Measurements from ENCODE around the gene ZNF776. TPM values are rescaled to one million over a fixed set of nuclear protein-coding genes. Genes with fewer than 3 reads are reported as not detected.
"Not testable (repeated sequence)": the region's sequence is repeated elsewhere in the genome, so short reads cannot be mapped to it uniquely, and the experiment has no call there.

ZNF776 gene
- total RNA-seq: 10 to 100 TPM in 1 of 2 donors, 1 to 10 TPM in 1; 5.7 to 13.1 TPM

GRCh38 chr19:57746580-57747471, at the start of gene ZNF776:
TSS of gene ZNF776 (plus strand) at chr19:57746815. CDS start at chr19:57747059, 244 bp downstream.
- Mint-ChIP-seq H3K27me3 (no peaks in the 10 kb centered on the region), H3K4me3 (peak within 1 kb of the TSS; percentile 98), H3K27ac (peak within 1 kb of the TSS; percentile 91 to 96), H3K9me3 (peaks cover 22% of the 10 kb centered on the region), H3K4me1 (ENCODE audit: low read depth in 2 of 2) (peaks cover 20 to 31% of the 10 kb centered on the region in 2 donors), H3K36me3 (peaks cover 54% of the 10 kb centered on the region)
- ATAC-seq (peak; percentile 100), DNase-seq (ENCODE audit: low spot score) (peak; percentile 84)

DNA sequence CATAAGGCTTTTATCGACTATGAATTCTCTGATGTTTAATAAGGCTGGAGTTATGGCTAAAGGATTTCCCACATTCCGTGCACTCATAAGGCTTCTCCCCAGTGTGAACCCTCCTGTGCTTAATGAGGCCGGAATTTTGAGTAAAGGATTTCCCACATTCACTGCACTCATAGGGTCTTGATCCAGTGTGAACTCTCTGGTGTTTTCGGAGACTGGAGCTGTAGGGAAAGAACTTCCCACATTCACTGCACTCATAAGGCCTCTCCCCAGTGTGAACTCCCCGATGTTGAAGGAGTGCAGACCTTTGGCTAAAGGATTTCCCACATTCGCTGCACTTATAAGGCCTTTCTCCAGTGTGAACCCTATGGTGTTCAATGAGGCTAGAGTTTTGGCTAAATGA, 45.0 kb upstream of the ZNF776 start:
- peaks cover 0 to 4% of the 10 kb centered on the region in 2 donors for H3K4me1 Mint-ChIP-seq (ENCODE audit: low read depth in 2 of 2)
- peaks cover 33% of the 10 kb centered on the region for H3K9me3 Mint-ChIP-seq
- DNase-seq (ENCODE audit: low spot score): no peak
- peaks cover 70% of the 10 kb centered on the region for H3K36me3 Mint-ChIP-seq
- no peak overlapping the region for H3K4me3 Mint-ChIP-seq
- H3K27ac Mint-ChIP-seq: no peak overlapping the region
- no peaks in the 10 kb centered on the region for H3K27me3 Mint-ChIP-seq
- ATAC-seq: no peak

DNA sequence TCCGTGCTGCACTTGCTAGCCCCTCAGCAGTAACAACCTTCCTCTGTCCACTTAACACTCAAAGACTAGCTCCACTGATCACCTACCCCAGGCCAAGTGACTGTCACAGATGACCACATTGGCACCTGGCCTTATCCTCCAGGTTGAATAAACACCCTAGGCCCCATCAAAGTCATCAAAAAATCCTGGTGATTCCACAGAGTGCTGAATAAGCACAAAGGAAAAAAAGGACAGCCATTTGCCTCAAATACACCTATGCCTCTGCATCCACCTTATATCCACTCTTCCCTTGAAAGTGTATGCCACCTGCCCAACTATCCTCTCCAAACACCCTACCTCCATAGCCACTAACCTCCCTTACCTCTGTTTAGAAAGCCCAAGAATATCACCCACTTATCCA, 40.3 kb upstream of the ZNF776 start:
- no peak overlapping the region for H3K4me3 Mint-ChIP-seq
- no peak for DNase-seq (ENCODE audit: low spot score)
- H3K9me3 Mint-ChIP-seq: peaks cover 33% of the 10 kb centered on the region
- peaks cover 59% of the 10 kb centered on the region for H3K36me3 Mint-ChIP-seq
- no peak overlapping the region for H3K27ac Mint-ChIP-seq
- no peak for ATAC-seq
- peaks cover 0 to 16% of the 10 kb centered on the region in 2 donors for H3K4me1 Mint-ChIP-seq (ENCODE audit: low read depth in 2 of 2)
- H3K27me3 Mint-ChIP-seq: peaks cover 0 to 2% of the 10 kb centered on the region in 2 donors

- Mint-ChIP-seq H3K4me3 (peak within 1 kb of the TSS; percentile 80), H3K4me1 (ENCODE audit: low read depth in 2 of 2) (peaks cover 0 to 16% of the 10 kb centered on the region in 2 donors), H3K27me3 (peaks cover 0 to 2% of the 10 kb centered on the region in 2 donors), H3K9me3 (peaks cover 22% of the 10 kb centered on the region), H3K27ac (peak within 1 kb of the TSS; percentile 26 to 64), H3K36me3 (peaks cover 52% of the 10 kb centered on the region)
- no peak for DNase-seq (ENCODE audit: low spot score)
- ATAC-seq: peak in 1 of 2 donors; percentile 67
These were observed 37.8 kb upstream of the ZNF776 start, which contains the start of gene ZNF154 for GRCh38 chr19:57708641-57709361. TSS of gene ZNF154 (minus strand) at chr19:57709204. CDS start at chr19:57708971, 233 bp downstream.

DNA sequence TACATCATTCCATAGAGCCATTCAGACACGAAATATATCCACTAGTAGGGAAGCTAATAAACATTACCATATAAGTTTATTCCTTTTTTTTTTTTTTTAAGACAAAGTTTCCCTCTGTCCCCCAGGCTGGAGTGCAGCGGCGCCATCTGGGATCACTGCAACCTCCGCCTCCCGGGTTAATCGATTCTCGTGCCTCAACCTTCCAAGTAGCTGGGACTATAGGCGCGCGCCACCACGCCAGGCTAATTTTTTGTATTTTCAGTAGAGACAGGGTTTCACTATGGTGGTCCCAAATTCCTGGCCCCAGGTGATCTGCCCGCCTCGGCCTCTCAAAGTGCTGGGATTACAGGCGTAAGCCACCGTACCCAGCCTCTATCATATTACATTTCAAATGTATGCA, 37.0 kb upstream of the ZNF776 start:
- H3K4me3 Mint-ChIP-seq: no peak overlapping the region
- H3K9me3 Mint-ChIP-seq: peaks cover 18% of the 10 kb centered on the region
- peaks cover 52% of the 10 kb centered on the region for H3K36me3 Mint-ChIP-seq
- peaks cover 0 to 2% of the 10 kb centered on the region in 2 donors for H3K27me3 Mint-ChIP-seq
- peak overlapping the region in 1 of 2 donors; percentile 64 for H3K27ac Mint-ChIP-seq
- peaks cover 0 to 16% of the 10 kb centered on the region in 2 donors for H3K4me1 Mint-ChIP-seq (ENCODE audit: low read depth in 2 of 2)
- DNase-seq (ENCODE audit: low spot score) (no peak), ATAC-seq (no peak)

DNA sequence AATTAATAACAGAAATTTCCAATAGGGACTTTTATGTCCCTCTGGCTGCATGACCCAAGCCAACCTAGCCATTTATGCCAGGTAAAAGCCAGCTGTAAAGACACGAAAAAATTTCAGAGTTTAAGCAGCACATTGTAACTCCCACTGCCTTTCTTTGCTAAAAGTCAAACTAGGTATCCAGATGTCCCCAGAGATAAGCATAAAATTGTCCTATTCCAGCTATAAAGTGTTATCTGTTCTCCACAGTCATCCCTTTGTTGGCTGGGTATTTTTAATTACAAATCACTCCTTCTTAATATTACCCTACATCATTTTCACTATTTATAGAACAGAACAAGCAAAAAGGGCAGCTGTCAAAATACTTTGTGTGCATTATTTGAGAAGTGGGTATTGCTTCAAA, 34.4 kb upstream of the ZNF776 start:
- Mint-ChIP-seq H3K4me3 (no peak overlapping the region), H3K27ac (no peak overlapping the region), H3K4me1 (ENCODE audit: low read depth in 2 of 2) (peaks cover 0 to 11% of the 10 kb centered on the region in 2 donors), H3K36me3 (peaks cover 50% of the 10 kb centered on the region), H3K27me3 (peaks cover 0 to 2% of the 10 kb centered on the region in 2 donors), H3K9me3 (peaks cover 12% of the 10 kb centered on the region)
- no peak for DNase-seq (ENCODE audit: low spot score)
- no peak for ATAC-seq

DNA sequence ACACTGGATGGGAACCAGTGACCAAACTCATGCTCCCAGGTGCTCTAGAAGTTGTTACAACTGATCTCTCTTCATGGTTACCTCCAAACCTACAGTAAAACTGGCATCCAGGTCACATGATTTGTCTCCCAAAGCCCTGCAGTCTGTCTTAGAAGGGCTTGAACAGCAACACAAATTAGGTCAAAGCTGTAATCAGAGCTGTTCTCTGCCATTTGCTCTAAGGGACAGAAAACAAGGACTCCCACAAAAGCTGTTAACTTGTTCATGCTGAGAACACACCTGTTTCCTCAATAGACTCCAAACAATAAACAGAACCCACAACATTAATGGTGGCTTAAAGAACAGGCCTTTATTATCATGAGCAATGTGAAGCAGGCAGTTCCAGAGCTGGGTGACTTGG, 27.2 kb upstream of the ZNF776 start:
- Mint-ChIP-seq H3K36me3 (peaks cover 74% of the 10 kb centered on the region), H3K4me3 (no peak overlapping the region)

DNA sequence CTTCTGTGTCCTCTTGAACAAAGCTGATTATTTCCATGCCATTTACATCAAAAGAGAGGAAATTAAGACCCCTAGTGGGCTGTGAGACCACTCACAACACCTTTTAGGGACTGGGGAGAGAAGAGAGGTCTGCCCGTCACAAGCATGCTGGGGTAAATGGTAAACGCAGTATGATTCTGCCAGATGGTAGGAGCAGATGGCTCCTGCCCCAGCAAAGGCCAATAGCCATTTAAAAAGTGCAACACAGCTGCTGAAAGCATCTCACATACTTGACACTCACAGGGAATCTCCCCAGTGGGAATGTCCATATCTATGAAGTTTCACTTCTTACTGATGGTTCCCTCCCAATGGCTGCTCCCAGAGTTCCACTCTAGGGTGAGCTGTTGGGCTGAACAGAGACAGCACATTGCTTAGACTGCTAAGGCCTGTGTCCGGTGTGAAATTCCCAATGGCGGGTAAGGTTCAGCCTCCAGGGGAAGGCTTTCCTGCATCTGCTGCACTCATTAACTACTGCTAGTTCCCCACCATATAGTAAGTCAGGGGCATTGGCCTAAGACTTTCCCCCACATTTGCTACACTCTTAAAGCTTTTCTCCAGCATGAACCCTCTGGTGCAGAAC, 26.6 kb upstream of the ZNF776 start:
- peaks cover 2 to 4% of the 10 kb centered on the region in 2 donors for H3K4me1 Mint-ChIP-seq (ENCODE audit: low read depth in 2 of 2)
- peaks cover 76% of the 10 kb centered on the region for H3K36me3 Mint-ChIP-seq
- H3K27me3 Mint-ChIP-seq: no peaks in the 10 kb centered on the region
- DNase-seq (ENCODE audit: low spot score) (no peak), ATAC-seq (no peak)
- H3K27ac Mint-ChIP-seq: no peak overlapping the region
- H3K9me3 Mint-ChIP-seq: peaks cover 23% of the 10 kb centered on the region
- H3K4me3 Mint-ChIP-seq: no peak overlapping the region

More for the DNA sequence above, 27.2 kb upstream of the ZNF776 start:
- no peak for DNase-seq (ENCODE audit: low spot score)
- H3K27me3 Mint-ChIP-seq: no peaks in the 10 kb centered on the region
- no peak for ATAC-seq
- H3K27ac Mint-ChIP-seq: no peak overlapping the region
- H3K9me3 Mint-ChIP-seq: peaks cover 23% of the 10 kb centered on the region
- H3K4me1 Mint-ChIP-seq (ENCODE audit: low read depth in 2 of 2): peaks cover 0 to 4% of the 10 kb centered on the region in 2 donors

DNA sequence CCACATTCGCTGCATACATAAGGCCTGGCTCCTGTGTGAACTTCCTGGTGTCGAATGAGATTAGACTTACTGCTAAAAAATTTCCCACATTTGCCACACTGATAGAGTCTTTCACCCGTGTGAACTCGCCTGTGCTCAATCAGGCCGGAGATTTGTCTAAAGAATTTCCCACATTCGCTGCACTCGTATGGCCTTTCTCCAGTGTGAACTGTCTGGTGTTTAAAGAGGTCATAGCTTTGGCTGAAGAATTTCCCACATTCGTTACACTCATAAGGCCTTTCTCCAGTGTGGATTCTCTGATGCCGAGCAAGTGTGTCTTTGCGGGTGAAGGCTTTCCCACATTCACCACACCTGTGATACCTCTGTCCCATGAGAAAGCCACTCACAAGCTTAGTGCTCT, 25.7 kb upstream of the ZNF776 start:
- H3K9me3 Mint-ChIP-seq: peaks cover 23% of the 10 kb centered on the region
- no peak for ATAC-seq

DNA sequence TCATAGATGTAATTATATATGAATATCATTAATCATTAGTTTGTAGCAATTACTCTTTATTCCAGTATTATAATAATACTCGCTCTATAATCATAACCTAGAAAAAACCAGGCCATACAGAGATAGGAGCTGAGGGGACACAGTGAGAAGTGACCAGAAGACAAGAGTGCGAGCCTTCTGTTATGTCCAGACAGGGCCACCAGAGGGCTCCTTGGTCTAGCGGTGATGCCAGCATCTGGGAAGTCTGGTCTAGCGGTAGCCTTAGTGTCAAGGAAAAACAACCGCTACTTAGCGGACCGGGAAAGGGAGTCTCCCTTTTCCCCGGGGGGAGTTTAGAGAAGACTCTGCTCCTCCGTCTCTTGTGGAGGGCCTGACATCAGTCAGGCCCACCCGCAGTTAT, 8.3 kb upstream of the ZNF776 start:
- ATAC-seq; H3K36me3 Mint-ChIP-seq; H3K4me3 Mint-ChIP-seq; H3K27ac Mint-ChIP-seq; DNase-seq (ENCODE audit: low spot score); H3K4me1 Mint-ChIP-seq (ENCODE audit: low read depth in 2 of 2); H3K9me3 Mint-ChIP-seq: not testable (repeated sequence)
- peaks cover 7 to 16% of the 10 kb centered on the region in 2 donors for H3K27me3 Mint-ChIP-seq

More for the DNA sequence above, 25.7 kb upstream of the ZNF776 start:
- H3K4me3 Mint-ChIP-seq: no peak overlapping the region
- H3K27ac Mint-ChIP-seq: no peak overlapping the region
- no peaks in the 10 kb centered on the region for H3K27me3 Mint-ChIP-seq
- peaks cover 4 to 5% of the 10 kb centered on the region in 2 donors for H3K4me1 Mint-ChIP-seq (ENCODE audit: low read depth in 2 of 2)
- no peak for DNase-seq (ENCODE audit: low spot score)
- H3K36me3 Mint-ChIP-seq: peaks cover 73% of the 10 kb centered on the region

DNA sequence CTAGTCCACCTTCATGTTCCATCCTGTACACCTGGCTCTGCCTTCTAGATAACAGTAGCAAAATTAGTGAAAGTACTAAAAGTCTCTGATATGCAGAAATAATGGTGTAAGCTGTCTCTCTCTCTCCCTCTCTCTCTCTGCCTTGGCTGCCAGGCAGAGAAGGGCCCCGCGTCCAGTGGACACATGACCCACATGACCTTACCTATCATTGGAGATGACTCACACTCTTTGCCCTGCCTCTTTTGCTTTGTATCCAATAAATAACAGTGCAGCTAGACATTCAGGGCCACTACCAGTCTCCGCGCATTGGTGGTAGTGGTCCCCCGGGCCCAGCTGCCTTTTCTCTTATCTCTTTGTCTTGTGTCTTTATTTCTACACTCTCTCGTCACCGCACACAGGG, 7.8 kb upstream of the ZNF776 start:
- DNase-seq (ENCODE audit: low spot score); H3K4me1 Mint-ChIP-seq (ENCODE audit: low read depth in 2 of 2); H3K27ac Mint-ChIP-seq; ATAC-seq; H3K36me3 Mint-ChIP-seq; H3K4me3 Mint-ChIP-seq; H3K9me3 Mint-ChIP-seq: not testable (repeated sequence)
- peaks cover 4 to 11% of the 10 kb centered on the region in 2 donors for H3K27me3 Mint-ChIP-seq

DNA sequence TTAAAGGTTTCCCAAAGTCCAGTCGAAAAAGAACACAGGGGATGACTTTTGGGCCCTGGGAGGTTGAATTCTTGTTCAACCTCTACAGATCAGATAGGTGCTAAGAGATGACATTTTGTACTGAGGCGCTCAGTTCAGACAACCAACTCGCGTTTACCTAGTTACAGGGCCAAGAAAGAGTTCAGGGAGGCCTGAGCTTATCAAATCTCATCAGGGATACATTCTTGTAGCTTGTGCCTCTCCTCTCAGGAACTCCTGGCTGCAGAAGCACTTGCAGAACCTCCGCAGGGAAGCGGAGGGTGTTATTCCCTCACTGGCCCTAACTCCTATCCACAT, 825 bp downstream of the ZNF776 start:
- ATAC-seq (no peak), DNase-seq (ENCODE audit: low spot score) (no peak)
- peak overlapping the region; percentile 98 for H3K4me3 Mint-ChIP-seq
- peaks cover 60% of the 10 kb centered on the region for H3K36me3 Mint-ChIP-seq
- peaks cover 26% of the 10 kb centered on the region for H3K9me3 Mint-ChIP-seq
- H3K27ac Mint-ChIP-seq: peak overlapping the region; percentile 91 to 96
- peaks cover 20 to 34% of the 10 kb centered on the region in 2 donors for H3K4me1 Mint-ChIP-seq (ENCODE audit: low read depth in 2 of 2)
- no peaks in the 10 kb centered on the region for H3K27me3 Mint-ChIP-seq

GRCh38 chr19:57748029-57748428, 1.4 kb downstream of the ZNF776 start:
- ATAC-seq (no peak), DNase-seq (ENCODE audit: low spot score) (no peak)
- peaks cover 29% of the 10 kb centered on the region for H3K9me3 Mint-ChIP-seq
- H3K4me3 Mint-ChIP-seq: peak overlapping the region; percentile 98
- H3K27me3 Mint-ChIP-seq: no peaks in the 10 kb centered on the region
- peaks cover 66% of the 10 kb centered on the region for H3K36me3 Mint-ChIP-seq
- no peak overlapping the region for H3K27ac Mint-ChIP-seq
- peaks cover 20 to 34% of the 10 kb centered on the region in 2 donors for H3K4me1 Mint-ChIP-seq (ENCODE audit: low read depth in 2 of 2)
